GM21717 (cell line): ENCODE measurements around the gene ZNF160.
"Not testable (repeated sequence)": the region's sequence is repeated elsewhere in the genome, so short reads cannot be mapped to it uniquely, and the experiment has no call there.

Experiments used
- ATAC-seq: cut with Tn5 transposase; IDR thresholded peaks from one replicate; pipeline ENCODE4 v1.9.1; 2021; ENCODE audit warnings: mild to moderate bottlenecking, moderate library complexity; ENCODE audit not compliant: unreplicated experiment

The ZNF160 gene

DNA sequence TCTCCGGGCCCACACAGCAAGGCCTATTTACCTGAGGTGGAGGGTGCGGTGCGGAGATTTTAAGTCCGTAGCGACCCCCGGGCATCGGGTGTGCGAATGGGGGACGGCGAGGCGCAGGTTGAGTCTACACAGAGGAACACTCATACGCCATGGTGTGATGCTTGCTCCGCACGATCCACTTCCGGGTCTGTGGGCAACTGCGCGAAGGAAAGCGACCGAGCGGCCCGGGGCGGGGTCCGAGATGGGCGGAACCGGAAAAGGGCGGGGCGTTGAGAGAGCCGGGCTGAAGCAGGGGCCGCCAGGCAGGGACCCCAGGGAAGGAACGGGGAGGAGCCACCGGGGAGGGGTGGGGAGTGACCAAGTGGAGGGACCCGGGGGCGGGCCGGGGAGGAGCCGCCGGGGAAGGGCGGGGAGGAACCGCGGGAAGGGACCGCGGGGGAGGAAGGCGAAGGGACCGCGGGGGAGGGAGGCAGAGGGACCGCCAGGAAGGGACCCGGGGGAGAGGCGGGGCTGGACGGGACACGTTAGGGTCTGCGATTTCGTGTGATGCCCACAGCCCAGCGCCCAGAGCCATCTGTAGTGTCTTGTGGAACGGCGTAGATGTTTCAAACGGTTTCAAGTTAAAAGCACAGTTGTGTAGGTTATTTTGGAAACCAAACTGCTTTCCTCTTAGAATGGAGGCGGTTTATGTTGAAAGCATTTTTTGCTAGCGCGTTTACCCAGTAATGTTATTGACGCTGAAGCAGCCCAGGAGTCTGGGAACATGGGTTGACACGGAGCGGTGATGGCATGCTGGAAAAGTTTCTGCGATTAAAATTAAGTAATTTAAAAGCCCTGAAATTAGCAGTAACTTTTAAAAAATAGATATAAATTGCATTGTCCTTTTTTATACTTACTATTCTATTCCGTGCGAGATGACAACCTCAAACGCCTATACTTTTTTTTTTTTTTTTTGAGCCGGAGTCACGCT is at the start of gene ZNF160:
Gene ZNF160 (minus strand): TSS at position 189 of the 970 bp plus-strand sequence. CDS start 17,146 bp downstream, outside the sequence.
- ATAC-seq, result peak; percentile 91

DNA sequence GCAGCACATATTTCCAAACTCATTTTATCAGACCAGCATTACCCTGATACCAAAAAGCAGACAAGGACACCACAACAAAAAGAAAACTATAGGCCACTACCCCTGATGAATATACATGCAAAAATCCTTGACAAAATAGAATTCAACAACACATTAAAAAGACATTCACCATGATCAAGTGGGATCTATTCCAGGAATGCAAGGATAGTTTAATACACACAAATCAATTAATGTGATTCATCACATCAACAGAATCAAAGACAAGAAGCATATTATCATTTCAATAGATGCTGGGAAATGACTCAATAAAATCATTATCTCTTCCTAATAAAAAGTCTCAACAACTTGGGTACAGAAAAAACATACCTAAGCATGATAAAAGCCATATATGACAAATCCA is 44.4 kb upstream of the ZNF160 start:
- no peak for ATAC-seq

DNA sequence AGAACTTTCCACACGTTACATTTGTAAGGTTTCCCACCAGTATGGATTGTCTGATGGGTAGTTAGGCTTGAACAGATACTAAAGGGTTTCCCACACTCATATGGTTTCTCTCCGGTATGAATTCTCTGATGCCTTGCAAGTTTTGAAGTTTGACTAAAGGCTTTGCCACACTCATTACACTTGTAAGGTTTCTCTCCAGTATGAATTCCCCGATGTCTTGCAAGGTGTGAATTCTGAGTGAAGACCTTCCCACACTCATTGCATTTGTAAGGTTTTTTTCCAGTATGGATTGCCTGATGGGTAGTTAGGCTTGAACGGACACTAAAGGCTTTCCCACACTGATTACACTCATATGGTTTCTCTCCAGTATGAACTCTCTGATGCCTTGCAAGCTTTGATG is 37.1 kb upstream of the ZNF160 start:
- no peak for ATAC-seq

DNA sequence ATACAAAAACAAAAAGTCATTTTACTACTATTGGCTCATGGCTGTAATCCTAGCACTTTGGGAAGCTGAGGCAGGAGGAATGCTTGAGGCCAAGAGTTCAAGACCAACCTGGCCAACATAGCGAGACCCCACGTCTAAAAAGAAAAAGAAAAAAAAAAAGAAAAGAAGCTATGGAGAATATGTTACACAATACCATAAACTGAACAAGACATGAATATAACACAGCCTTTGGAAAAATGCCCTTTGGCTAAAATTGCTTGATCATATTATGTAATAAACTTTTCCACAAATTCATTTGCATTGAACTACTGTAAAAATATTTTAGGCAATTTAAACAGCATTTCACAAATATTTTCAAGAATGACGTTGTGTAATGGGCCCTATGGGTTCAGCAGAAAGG is 33.2 kb upstream of the ZNF160 start:
- no peak for ATAC-seq

DNA sequence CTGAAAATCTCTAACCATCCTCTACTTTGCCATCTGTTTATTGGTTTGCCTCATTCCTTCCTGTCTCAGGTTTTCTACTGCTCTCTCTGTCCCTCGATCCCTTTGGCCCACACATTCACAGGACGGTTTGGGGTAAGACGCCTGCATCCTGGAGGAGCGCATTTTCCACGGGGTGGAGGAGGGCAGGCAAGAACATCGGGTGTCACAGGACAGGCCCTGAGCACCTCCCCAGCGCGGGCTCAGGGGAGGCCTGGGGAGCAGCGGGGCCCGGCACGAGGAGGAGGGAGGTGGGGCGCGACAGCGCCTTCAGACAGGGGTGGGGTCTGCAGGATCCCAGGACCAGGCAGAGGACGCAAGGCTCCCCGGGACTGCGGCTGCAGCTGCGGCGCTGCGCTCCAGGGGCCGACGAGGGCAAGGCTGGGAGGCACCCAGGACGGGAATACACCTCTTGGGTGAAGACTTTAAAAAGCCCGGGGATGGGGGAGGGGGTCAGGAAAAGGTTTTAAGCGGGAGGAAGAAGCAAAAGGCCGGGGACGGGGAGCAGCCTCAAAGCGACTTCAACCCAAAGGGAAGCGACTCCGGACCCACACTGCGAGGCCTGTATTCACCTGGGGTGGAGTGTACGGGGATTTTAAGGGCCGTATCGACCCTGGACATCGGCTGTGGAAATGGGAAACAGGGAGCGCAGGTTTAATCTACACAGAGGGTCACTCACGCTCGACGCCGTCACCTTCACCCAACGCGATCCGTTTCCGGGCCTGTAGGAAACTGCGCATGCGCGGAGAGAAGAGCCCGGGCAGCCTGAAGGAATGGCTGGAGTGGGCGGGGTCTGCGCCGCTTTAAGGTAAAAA is 29.1 kb upstream of the ZNF160 start, which contains the start of gene ZNF415:
Gene ZNF415 (minus strand): TSS at position 770 of the 851 bp plus-strand sequence. CDS start 10,234 bp downstream, outside the sequence.
- ATAC-seq, result no peak

DNA sequence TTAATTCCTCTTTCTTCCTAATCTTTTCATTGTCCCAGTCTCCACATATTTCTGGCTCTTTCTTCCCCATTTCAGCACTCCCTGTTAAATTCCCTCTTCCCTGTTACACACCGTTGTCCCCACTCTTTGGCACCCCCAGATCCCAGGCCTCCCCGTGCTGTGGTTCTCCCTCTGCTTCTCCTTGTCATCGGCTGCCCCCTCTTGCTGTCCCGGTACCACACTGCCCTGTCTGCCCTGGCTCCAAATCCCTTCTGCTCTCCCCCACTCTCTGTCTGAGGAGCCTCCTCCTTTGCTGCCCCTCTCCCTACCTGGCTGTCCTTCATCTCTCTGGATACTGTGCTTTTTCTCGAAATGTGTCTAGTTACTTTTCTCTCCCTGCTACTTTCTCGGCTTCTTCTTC is 28.5 kb upstream of the ZNF160 start:
- ATAC-seq, result no peak

DNA sequence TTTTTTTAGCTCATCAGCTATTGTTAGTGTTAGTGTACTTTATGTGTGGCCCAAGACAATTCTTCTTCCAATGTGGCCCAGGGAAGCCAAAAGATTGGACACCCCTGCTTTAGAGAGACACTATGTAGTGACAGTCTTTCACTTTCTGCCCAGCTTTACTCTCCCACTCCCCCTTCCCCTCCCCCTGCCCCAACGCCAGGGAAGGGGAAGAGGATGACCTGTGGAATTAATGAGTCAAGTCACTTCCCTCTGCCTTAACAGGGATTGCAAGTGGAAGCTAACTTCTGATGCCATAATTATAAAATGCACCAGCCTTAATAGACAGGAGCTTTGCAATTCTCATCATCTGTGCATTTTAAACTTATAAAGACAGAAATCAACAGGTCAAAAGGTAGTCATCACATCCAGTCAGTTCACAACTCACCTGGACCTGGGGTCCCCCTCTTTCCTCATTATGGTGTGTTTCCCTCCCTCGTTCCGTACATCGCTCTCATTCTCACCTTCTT is 27.9 kb upstream of the ZNF160 start:
- ATAC-seq, result no peak

DNA sequence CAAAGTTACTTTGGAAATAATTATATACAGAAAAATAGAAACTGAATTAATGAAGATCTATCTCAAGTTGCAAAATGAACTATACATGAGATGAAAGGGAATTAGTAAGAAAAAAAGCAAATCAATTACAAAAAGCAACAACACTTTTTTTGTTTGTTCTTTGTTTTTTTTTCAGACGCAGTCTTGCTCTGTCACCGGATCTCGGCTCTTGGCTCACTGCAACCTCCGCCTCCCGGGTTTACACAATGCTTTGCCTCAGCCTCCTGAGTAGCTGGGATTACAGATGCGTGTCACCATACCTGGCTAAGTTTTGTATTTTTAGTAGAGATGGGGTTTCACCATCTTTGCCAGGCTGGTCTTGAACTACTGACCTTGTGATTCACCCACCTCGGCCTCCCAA is 27.3 kb upstream of the ZNF160 start:
- no peak for ATAC-seq

DNA sequence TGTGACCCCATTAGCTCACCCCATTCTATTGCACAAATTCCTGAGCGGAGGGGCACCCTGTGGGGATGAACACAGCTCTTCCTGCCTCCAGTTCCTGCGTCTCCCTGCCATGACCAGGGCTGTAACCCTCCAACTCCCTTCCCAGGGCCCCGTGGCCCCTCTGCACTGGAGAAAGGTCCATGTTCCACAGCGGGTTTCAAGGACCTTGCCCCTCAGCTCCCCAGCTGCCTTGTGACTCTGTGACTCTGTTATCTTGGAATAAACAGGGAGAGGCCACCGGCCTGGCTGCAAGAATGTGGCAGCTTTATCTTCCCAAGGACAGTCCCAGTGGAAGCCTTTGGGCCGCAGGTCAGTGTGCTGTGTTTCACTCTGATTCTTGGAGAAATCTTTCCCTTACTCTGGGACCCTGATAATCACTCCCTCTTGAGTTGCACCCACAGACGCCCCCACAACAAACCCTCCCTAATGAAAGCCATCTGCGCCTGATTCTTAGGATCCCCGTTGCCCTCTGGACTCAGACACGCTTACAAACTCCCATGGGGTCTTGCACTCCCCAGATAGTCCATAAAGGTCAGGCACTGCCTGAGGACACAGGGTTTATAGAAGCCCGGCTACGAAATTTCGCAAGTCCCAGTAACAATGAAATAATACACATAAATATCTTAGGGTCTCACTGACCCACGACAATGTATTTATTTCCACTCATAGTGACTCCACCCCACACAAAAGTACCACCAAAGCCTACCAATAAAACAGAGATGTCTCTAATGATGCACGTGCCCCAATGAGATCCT is 23.7 kb upstream of the ZNF160 start:
- ATAC-seq, result not testable (repeated sequence)

DNA sequence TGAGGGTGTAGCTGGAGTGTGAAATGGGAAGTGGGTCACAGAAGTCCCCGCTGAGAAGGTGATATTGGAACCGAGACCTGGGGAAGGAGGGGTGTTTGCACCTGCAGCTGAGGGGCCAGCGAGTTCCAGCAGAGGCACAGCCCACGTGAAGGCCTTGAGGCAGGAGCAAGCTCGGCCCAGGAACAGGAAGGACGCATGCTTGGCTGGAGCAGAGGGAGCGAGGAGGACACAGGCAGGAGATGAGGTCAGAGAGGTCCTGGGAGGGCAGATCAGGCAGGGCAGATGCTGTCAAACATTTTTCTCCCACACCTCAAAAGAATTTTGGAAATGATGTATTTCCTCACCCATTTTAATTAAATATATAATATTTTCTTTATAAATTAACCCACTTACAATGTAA is 20.2 kb upstream of the ZNF160 start:
- no peak for ATAC-seq

DNA sequence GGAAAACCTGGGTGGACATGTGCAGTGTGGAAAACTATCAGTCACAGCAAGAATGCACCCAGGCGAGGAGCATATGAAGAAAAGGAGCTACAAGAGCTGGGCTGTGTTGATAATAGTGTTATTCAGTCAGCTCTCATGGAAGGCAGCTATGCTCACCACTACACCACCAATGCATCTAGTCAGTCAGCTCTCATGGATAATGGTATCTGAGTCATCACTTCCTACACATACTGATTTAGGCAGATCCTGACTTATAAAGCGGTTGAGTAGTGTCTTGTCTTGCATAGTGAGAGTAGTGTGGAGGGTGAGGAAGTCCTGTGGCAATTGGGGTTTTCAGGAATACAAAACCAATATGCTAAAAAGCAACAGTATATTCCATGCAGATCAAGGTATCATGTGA is 9.1 kb upstream of the ZNF160 start:
- no peak for ATAC-seq

DNA sequence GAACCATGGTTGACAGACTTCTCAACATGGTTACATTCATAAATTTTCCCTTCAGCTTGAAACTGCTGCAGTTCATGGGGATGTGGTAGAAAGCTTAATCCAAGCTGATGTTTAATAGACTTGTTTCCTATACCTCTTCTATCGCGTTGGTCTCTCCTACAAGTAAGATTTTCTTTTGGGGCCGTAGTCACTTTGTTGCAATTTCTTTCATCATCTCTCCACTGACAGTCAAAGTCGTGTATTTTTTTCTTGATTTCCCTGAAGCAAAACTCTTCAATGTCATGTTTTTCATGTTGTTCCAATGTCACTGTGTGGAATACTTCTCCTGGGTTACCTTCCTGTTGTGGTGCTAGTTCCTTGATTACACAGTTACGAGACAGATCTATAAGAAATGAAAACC is 6.3 kb upstream of the ZNF160 start:
- no peak for ATAC-seq

DNA sequence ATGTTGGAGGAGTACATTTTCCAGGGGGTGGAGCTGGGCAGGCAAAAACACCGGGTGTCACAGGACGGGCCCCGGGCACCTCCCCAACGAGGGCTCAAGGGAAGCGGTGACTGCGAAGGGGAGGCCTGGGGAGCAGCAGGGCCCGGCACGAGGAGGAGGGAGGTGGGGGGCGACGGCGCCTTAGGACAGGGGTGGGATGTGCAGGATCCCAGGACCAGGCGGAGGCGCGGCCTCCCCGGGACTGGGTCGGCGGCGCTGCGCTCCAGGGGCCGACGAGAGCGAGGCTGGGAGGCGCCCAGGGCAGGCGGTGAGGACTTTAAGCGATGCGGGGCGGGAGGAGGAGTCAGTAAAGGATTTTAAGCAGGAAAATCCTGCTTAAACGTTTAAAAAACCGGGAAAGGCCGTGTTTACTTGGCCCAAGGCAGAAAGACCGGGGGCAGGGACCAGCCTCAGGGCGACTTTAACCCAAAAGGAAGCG is 427 bp downstream of the ZNF160 start:
- peak; percentile 26 for ATAC-seq

DNA sequence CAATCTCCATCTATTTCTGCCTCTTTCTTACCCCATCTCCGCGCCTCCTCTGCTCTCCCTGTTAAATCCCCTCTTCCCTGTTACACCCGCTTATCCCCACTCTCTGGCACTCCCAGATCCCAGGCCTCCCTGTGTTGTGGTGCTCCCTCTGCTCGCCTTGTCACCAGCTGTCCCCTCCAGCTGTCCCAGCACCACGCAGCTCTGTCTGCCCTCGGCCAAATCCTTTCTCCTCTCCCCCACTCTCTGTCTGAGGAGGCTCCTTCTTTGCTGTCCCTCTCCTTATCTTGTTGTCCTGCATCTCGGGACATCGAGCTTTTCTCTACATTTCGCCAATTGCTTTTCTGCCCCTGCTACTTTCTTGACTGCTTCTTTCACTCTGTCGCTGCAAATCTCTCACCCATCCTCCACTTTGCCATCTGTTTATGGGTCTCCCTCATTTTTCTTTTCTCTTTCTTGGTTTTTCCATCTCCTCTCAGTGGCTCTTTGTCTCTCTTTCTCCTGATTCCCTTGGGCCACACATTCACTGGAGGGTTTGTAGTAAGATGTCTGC is 941 bp downstream of the ZNF160 start:
- ATAC-seq, result no peak

DNA sequence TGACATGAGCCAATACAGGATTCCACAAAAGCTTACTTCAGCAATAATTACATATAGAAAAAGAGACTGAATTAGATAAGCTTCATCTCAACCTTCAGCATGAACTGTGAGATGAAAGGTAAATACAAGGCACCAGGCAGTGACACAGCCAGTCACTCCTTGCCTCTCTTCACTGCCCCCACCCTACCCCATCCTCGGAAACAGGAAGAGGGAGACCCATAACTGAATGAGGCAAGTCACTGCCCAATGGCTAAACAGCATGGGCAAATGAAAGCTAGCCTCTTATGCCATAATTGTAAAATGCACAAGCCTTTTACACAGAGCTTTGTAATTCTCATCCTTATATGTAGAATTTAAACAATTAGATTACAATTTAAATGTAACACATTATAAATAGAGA is 1.7 kb downstream of the ZNF160 start:
- ATAC-seq, result no peak

DNA sequence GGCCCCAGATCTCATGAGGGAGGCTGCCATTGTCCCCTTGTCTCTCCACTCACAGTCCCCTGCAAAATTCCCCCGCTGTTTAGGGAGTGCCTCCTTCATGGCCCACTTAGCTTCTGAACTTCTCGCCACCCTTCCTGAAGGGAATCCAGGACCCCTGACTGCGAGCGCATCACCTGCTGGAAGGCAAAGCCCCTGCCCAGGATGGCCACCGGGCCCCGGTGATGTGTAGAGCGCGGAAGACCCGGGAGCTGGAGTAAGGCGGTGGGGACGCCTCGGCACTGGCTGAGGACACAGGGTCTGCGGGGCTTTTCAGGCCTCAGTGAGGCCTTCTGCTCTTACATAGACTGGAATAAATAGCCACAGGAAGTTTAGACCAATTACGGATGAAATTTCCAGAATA is 4.7 kb downstream of the ZNF160 start:
- not testable (repeated sequence) for ATAC-seq

DNA sequence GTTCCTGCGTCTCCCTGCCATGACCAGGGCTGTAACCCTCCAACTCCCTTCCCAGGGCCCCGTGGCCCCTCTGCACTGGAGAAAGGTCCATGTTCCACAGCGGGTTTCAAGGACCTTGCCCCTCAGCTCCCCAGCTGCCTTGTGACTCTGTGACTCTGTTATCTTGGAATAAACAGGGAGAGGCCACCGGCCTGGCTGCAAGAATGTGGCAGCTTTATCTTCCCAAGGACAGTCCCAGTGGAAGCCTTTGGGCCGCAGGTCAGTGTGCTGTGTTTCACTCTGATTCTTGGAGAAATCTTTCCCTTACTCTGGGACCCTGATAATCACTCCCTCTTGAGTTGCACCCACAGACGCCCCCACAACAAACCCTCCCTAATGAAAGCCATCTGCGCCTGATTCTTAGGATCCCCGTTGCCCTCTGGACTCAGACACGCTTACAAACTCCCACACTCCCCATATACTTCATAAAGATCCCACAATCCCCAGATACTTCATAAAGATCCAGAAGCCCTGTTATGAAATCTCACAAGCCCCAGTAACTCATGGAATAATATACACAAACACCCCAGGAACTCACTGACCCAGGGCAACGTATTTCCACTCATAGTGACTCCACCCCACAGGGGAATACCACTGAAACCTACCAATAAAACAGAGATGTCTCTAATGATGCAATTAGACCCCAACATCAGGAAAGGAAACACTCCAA is 6.1 kb downstream of the ZNF160 start:
- not testable (repeated sequence) for ATAC-seq

DNA sequence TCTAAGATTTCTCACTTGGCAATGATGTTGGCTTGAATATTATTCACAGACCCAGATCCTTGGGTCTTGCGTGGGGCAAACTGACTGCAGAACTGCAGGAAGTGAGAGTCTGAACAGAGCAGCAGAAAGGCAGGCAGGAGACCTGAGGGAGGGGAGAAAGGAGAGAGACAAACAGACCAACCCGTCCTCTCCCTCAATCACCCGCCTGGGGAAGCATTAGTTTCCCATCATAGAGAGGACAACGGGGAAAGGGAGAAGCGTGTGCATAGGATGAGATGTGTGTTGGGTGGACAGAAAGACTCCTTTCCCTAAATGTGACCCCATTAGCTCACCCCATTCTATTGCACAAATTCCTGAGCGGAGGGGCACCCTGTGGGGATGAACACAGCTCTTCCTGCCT is 6.6 kb downstream of the ZNF160 start:
- not testable (repeated sequence) for ATAC-seq

DNA sequence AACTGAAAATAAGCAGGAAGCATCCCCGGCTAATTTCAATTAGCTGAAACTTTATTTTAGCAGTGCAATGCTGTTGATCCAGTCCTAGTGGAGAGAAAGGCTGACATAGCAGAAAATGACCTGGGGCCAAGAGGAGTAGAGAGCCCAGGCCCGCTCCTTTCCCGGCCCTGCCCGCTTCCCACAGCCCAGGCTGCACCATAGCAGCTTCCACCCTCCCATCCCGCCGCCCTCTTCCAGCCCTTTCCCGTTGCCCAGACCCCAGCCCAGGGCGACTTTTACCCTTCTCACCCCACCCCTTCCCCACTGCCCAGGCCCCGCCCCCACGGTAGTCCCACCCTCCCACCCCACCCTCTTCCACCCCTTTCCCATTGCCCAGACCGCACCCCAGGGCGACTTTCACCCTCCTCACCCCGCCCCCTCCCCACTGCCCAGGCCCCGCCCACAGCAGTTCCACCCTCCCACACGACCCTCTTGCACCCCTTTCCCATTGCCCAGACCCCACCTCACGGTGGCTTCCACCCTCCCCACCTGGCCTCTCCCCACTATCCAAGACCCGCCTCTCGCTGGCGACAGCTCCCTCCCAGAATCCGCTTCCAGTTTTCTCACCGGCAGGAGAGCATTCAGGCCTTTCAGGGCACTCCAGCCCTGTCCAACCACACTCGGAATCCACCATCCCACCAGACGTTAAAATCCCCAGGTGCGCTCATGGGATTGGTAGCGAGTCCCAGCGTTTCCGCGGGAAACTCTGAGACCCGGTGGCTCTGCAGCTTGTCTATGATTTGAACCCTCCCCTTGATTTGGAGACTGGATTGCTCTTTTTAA is 8.3 kb downstream of the ZNF160 start:
- no peak for ATAC-seq
